Sigmoid colon (tissue), 4 donors: ENCODE results near the gene SOX6.

Experiments
- POLR2A ChIP-seq, 2 donors: fragments of 450-650 bp; IDR thresholded peaks; one replicate each; pipeline ENCODE4 v1.6.1; 2016; ENCODE audit warnings: antibody characterized with exemption in 2 of 2, mild to moderate bottlenecking in 2 of 2, moderate library complexity in 2 of 2
- POLR2AphosphoS5 ChIP-seq, 4 donors: sonication (generic); formaldehyde crosslinking; IDR thresholded peaks; one replicate each; pipeline ENCODE4 v1.6.1; 2017; ENCODE audit warnings: antibody characterized with exemption in 4 of 4
- TF ChIP-seq, protein P1 (sequence below), 4 experiments: fragments of 450-650 bp in 3 of 4; fragments of 200-600 bp in 1 of 4; IDR thresholded peaks; one replicate each; pipeline ENCODE4 v1.5.1; 2016 to 2019; ENCODE audit warnings: antibody characterized with exemption in 4 of 4, mild to moderate bottlenecking in 3 of 4, moderate library complexity in 2 of 4

DNA sequence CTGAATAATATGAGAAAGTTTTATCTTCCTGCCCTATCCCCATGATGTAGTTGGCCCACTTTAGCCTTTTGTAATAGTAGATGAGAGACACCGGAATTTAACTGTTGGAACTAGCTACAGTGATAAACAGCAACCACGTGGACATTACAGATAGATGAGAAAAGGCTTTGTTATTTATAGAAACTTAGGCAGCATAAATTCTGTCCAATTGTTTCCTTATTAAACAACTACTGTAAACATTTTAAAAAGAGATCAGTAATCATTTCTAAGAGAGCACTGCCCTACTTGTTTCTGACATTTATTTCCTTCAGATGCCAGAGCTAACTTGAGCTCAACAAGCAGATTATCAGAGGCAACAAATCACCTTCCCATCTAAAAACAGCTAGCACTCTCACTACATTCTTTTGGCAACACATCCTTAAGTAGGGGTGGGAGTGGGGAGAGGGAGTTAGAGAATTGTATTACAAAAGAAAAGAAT is 63.1 kb downstream of the SOX6 start:
- TF ChIP-seq POLR2A (IDR thresholded peaks at IDR 0.05) (no peak), POLR2AphosphoS5 (IDR thresholded peaks at IDR 0.05) (no peak)
- TF ChIP-seq, protein P1, sequence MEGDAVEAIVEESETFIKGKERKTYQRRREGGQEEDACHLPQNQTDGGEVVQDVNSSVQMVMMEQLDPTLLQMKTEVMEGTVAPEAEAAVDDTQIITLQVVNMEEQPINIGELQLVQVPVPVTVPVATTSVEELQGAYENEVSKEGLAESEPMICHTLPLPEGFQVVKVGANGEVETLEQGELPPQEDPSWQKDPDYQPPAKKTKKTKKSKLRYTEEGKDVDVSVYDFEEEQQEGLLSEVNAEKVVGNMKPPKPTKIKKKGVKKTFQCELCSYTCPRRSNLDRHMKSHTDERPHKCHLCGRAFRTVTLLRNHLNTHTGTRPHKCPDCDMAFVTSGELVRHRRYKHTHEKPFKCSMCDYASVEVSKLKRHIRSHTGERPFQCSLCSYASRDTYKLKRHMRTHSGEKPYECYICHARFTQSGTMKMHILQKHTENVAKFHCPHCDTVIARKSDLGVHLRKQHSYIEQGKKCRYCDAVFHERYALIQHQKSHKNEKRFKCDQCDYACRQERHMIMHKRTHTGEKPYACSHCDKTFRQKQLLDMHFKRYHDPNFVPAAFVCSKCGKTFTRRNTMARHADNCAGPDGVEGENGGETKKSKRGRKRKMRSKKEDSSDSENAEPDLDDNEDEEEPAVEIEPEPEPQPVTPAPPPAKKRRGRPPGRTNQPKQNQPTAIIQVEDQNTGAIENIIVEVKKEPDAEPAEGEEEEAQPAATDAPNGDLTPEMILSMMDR (IDR thresholded peaks at IDR 0.05): no peak
